A549 (cell line): ENCODE measurements around the gene TMEM132D.

Experiments
- BHLHE40 ChIP-seq: IDR thresholded peaks from 2 replicates; pipeline ENCODE4 v1.6.1; 2012; ENCODE audit warnings: low read depth, low read length, inconsistent platforms
- TF ChIP-seq, protein P1 (sequence below): fragments of >200 bp; sonication (Bioruptor Twin); formaldehyde crosslinking; IDR thresholded peaks from 3 replicates; pipeline ENCODE4 v1.5.1; 2016

DNA sequence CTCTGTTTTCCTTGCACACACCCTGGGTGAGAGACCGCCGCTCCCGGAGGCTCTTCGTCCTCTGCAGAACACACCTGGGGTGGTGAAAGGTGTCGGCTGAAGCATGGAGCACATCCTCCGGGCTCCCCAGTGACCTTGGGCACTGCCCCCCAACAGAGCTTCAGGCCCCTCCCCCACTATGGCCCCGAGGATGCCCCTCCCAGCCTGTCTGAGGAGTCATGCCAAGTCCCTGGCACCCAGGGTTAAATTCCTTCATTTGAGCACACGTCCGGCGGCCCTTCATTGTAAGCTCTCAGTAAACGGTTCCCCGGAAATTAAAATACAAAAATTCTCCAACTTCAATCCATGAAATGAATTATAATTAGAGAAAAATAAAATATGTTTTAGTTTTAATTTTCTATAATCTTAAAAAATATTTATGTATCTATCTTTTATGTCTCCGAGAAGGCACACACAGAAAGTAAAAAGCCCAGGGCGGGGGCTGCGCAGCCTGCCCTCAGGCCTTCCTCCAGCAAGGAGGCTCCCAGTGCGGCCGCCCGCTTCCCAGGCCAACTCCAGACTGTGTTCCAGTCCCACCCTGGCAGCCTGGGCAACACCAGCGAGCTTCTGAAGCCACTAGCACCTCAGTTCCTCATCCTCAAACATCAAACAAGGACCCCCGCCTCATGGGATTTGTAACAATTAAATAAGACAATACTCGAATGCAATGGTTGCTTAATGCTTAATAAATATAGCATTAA lies 63.5 kb downstream of the TMEM132D start:
- TF ChIP-seq BHLHE40 = no peak
- TF ChIP-seq, protein P1, sequence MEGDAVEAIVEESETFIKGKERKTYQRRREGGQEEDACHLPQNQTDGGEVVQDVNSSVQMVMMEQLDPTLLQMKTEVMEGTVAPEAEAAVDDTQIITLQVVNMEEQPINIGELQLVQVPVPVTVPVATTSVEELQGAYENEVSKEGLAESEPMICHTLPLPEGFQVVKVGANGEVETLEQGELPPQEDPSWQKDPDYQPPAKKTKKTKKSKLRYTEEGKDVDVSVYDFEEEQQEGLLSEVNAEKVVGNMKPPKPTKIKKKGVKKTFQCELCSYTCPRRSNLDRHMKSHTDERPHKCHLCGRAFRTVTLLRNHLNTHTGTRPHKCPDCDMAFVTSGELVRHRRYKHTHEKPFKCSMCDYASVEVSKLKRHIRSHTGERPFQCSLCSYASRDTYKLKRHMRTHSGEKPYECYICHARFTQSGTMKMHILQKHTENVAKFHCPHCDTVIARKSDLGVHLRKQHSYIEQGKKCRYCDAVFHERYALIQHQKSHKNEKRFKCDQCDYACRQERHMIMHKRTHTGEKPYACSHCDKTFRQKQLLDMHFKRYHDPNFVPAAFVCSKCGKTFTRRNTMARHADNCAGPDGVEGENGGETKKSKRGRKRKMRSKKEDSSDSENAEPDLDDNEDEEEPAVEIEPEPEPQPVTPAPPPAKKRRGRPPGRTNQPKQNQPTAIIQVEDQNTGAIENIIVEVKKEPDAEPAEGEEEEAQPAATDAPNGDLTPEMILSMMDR = no peak
